GM19372 (cell line): Measurements from ENCODE around the gene RSPH9.

ENCODE experiments used
- ATAC-seq: cut with Tn5 transposase; IDR thresholded peaks from one replicate; pipeline ENCODE4 v1.9.1; 2021; ENCODE audit warnings: mild to moderate bottlenecking, low read depth, moderate library complexity; ENCODE audit not compliant: unreplicated experiment

RSPH9 gene, protein sequence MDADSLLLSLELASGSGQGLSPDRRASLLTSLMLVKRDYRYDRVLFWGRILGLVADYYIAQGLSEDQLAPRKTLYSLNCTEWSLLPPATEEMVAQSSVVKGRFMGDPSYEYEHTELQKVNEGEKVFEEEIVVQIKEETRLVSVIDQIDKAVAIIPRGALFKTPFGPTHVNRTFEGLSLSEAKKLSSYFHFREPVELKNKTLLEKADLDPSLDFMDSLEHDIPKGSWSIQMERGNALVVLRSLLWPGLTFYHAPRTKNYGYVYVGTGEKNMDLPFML

GRCh38 chr6:43644940-43645612 lies at the start of gene RSPH9:
RSPH9 (plus strand) TSS chr6:43645036; CDS start chr6:43645099, 63 bp downstream.
- ATAC-seq, result no peak

DNA sequence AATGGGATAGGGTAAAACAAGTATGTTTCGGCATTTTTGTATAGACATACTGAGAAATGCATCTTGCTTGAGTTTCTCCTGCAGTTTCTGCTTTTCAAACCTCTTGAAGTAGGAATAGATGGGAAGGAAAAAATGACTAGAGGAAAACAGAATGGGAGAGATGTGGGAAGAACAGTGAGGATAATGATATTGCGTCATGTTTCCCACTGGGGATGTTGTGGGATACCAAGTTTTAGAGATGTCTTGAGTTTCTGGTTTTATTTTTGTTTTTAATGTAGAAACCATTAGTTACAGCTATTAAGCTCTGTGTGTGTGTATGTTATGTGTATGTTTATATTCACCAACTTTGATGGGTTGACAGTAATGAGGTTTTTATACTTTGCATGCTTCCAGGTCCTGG lies 44.2 kb upstream of the RSPH9 start:
- no peak for ATAC-seq

DNA sequence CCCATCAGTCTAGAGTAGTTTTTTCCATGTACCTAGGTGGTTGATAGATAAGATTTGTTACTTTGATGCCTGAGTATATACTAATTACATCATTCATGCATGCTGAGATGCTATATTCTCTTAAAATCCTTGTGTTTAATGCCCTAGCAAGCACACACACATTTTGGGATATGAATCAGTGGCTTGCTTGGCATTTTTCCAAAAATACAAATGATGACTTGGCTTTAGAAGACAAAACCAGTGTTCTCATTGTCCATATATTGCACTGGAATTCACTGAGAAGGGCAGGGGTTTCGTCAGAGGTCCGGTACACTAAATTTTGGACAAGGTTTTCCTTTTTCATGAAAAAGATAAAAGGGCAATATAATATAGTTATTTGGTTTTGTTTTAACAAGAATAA lies 40.7 kb upstream of the RSPH9 start:
- no peak for ATAC-seq

- ATAC-seq, result no peak
Observed at GRCh38 chr6:43606019-43606418, 38.8 kb upstream of the RSPH9 start.

DNA sequence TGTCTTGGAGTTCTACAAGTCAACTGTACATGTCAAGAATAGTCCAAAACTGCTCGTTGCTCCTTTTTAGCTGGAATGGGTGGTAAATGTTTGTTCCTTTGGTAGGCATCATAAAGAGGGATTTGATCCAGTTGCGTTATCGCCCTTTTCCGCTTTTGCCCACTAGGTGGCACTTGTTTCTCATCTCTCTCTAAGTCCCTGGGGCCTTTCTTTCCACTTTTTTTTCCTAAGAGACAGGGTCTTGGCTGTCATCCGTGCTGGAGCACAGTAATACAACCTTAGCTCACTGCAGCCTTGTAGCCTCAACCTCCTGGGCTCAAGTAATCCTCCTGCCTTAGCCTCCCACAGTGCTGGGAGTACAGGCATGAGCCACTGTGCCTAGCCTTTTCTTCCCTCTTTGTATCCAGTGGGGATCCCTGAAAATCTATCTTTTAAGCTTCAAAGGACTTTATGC lies 36.5 kb upstream of the RSPH9 start:
- ATAC-seq, result no peak

GRCh38 chr6:43608807-43609206 lies 36.0 kb upstream of the RSPH9 start:
- no peak for ATAC-seq

GRCh38 chr6:43609402-43609801 lies 35.4 kb upstream of the RSPH9 start:
- no peak for ATAC-seq

- ATAC-seq, result no peak
Observed at GRCh38 chr6:43610431-43610830, 34.4 kb upstream of the RSPH9 start.

DNA sequence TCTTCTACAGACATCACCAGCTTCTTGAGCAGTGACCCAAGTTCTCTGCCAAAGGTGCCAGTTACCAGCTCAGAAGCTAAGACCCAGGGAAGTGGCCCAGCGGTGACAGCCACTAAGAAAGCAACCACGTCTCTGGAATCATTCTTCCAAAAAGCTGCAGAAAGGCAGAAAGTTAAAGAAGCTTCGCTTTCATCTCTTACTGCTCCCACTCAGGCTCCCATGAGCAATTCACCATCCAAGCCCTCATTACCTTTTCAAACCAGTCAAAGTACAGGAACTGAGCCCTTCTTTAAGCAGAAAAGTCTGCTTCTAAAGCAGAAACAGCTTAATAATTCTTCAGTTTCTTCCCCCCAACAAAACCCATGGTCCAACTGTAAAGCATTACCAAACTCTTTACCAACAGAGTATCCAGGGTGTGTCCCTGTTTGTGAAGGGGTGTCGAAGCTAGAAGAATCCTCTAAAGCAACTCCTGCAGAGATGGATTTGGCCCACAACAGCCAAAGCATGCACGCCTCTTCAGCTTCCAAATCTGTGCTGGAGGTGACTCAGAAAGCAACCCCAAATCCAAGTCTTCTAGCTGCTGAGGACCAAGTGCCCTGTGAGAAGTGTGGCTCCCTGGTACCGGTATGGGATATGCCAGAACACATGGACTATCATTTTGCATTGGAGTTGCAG lies 31.0 kb upstream of the RSPH9 start:
- no peak for ATAC-seq

GRCh38 chr6:43614396-43614730 lies 30.5 kb upstream of the RSPH9 start:
- no peak for ATAC-seq

DNA sequence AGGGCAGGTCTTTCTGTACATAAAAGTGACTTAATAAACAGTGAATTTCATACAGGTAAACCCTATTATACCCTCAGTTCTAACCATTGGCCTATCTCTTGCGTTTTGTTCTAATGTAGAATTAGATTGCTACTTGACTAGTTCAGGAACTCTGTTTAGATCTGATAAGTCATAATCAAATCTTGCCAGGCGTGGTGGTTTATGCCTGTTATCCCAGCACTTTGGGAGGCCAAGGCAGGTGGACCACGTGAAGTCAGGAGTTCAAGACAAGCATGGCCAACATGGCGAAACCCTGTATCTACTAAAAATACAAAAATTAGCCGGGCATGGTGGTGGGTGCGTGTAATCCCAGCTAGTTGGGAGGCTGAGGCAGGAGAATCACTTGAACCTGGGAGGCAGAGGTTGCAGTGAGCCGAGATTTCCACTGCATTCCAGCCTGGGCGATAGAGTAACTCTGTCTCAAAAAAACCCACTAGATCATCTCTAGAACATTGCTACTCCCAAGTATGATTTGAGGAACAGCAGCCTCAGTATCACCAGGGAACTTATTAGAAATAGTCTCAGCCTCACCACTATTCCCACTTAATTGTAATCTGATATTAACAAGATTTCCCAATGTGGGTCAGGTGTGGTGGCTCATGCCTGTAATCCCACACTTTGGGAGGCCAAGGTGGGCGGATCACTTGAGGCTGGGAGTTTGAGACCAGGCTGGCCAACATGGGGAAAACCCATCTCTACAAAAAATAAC lies 27.9 kb upstream of the RSPH9 start:
- no peak for ATAC-seq

- no peak for ATAC-seq
Observed at GRCh38 chr6:43621078-43621835, 23.6 kb upstream of the RSPH9 start.

GRCh38 chr6:43621836-43622180 lies 23.0 kb upstream of the RSPH9 start:
- no peak for ATAC-seq

DNA sequence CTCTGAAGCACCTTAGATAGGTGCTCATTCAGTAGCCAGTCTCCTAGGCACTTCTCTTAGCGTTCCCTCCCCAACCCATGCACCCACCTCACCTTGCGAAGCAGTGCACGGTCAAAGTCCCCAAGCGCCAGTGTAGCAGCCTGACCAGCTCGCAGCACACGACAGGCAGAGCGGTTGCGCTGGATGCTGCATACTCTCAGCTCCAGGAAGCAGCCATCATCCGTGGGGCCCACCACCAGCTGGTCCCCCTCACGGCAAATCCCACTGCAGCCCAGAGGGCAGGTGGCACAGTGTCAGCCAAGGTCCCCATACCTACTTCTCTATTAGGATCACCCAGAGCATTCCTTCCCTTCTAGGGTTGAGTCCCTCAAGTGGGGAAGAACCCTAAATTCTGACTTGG lies 22.3 kb upstream of the RSPH9 start:
- no peak for ATAC-seq

DNA sequence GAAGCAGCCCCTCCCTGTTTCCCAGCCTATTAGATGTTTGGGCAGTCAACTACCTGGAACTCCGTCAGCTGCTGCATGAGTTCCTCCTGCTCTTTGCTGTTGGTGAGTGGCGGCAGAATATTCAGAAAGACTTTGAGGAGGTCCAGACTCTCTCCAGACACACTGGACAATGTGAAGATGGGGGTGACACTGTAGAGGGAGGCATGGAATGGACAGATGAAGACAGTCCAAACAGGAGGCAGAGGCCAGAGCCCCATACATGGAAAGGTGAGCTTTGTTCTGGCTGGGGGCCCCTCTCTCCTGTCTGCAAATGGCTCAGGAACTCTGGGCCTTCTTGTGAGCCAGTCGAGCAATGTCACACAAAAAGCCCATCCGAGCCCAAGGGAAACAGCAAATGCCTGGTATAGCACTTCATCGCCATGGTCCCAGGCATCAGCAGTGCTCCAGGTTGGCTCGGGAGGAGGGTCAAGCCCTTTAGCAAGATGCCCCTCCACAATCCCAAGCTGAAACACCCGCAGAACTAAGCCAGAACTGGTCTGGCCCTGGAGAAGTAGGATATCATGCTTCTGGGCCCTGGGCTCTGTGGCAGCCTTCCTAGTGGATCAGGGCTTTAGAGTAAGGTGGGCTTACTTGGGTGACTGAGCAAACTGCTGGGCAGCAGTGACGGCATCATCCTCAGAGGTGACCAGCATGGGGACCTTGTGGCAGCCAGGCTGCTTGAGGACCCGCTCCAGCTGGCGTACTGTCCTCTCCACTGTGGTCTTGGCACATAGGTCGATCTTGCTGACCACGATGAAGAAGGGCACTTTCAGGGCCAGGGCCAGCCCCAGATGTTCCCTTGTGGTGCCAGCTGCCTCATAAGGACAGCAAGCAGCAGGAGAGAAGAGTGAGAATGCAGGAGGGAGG lies 20.7 kb upstream of the RSPH9 start:
- no peak for ATAC-seq

GRCh38 chr6:43624786-43625288 lies 20.0 kb upstream of the RSPH9 start:
- ATAC-seq, result no peak

DNA sequence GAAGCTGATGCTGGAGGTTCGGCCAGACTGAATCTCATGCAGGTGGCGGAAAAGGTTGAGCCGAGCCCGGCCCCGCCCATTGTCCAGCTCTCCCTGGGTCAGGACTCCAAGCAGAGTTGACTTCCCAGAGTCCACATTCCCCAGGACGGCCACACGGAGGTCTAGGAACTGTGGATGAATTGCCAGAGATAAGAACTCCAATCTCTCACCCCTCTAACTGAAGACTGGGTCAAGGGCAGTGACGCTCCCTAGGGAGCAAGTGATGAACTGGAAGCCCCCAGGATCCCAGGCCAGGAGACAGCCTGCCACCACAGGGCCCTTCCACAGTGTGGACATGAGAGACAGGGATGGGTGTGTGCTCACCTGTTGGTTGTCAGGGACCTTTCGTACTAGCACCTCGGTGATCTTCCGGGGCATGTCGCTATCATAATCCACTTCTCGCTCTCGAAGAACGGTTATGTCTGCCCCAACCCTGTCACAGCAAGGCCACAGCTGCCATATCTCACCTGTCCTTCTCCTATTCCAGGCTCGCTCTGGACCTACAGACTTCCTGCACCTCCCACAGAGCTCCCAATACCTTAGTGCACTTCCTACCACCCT lies 19.3 kb upstream of the RSPH9 start:
- no peak for ATAC-seq

- ATAC-seq, result no peak
Observed at GRCh38 chr6:43627008-43627825, 17.6 kb upstream of the RSPH9 start.
